HG02970 (cell line): Measurements from ENCODE around the gene TMEM238.

Experiments
- ATAC-seq: cut with Tn5 transposase; IDR thresholded peaks from one replicate; pipeline ENCODE4 v1.9.1; 2021; ENCODE audit warnings: mild to moderate bottlenecking, moderate library complexity, moderate number of reproducible peaks; ENCODE audit not compliant: unreplicated experiment, low FRiP score

TMEM238 gene

DNA sequence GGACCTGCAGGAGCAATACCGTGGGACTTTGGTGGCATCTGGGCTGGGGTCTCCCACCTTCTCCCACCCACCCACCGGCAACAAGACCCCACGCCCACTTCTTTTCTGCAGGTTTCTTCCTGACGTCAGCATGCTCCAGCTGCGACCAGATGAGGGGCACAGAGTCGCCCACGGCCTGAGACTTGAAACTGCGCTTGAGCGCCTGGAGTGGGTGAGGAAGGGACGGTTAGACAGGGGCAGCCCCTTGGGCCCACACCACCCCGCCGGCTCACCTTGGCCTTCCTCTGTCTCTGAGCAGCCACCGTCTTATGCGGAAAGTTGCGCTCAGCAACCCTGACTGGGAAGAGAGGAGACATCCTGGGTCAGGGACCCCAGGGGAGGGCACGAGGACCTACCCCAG lies 23.2 kb downstream of the TMEM238 start:
- no peak for ATAC-seq

DNA sequence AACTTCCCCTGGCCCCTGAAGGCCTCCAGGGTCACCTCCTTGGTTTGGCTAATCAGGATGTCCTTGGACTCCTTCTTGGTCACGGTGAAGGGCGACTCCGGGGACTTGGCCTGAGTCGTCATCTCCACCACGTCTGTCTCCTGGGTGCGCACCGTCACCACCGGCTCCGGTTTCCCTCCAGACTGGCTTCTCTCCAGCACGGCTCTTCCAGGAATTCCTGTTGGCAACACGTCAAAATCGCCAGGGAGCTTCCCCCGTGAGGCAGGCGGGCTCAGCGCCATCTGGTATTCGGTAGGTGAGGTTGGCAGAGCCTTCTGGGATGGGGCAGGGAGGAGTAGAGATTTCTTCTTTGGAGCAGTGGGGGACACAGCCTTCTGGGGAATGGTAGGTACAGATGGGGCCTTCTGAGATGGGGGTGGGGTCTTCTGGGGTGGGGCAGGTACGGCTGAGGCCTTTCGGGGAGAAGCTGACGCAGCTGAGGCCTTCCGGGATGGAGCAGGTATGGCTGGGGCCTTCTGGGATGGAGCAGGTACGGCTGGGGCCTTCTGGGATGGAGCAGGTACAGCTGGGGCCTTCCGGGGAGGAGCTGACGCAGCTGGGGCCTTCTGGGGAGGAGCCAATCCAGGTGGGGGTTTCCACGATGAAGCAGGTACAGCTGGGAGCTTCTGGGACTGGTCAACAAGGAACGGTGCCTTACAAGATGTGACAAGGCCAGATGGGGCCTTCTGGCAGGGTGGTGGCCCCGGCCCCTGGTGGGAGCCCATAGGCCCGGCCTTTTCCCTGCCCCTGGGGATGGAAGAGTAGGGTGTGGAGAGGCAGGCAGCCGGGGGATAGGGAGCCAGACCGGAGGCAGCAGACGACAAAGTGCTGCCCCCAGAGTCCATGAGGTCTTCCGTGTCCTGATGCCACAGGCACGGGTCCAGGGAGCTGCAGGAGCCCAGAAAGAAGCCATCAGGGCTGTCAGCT lies 24.9 kb downstream of the TMEM238 start:
- ATAC-seq, result no peak

DNA sequence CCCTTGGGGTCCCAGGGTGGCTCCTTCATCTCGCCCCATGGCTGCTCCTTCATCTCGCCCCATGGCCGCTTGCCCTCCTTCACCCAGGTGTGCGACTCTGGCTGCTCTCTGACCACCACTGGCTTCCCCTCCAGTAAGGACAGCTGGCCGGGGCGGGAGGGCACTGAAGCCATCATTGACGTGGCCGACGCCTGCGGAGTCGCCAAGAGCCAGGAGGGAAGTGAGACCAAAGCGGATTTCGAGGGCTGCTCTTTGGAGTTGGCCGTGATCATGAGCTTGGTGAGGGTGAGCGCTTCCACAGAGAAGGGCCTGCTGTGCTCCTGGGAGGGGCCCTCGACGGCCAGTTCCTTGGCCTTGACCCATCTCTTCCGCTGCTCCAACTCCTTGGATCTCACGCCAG lies 25.6 kb downstream of the TMEM238 start:
- no peak for ATAC-seq

DNA sequence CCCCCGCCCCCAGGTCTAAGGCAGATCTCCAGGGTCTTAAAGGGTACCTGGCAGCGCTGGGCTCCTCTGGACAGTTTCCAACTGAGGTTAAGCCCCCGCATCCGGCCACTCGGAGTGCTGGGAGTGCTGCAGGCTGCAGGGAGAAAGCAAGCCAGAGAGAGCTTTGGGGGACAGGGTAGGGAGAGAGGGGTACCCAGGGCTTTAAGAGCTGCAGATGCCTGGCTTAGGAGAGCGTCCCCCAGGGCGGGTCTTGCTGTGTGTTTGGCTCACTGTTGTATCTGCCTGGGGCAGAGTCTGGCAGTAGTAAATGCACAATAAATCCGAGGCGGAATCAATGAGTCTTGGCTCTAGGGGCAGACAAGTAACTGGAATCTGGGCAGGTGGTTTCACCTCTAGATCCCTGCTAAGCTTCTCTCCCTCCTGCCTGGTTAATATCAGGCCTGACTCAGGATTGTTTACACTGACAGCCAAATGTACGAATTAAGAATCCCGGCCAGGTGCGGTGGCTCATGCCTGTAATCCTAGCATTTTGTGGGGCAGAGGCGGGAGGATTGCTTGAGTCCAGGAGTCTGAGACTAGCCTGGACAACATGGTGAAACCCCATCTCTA lies 28.8 kb downstream of the TMEM238 start:
- no peak for ATAC-seq

DNA sequence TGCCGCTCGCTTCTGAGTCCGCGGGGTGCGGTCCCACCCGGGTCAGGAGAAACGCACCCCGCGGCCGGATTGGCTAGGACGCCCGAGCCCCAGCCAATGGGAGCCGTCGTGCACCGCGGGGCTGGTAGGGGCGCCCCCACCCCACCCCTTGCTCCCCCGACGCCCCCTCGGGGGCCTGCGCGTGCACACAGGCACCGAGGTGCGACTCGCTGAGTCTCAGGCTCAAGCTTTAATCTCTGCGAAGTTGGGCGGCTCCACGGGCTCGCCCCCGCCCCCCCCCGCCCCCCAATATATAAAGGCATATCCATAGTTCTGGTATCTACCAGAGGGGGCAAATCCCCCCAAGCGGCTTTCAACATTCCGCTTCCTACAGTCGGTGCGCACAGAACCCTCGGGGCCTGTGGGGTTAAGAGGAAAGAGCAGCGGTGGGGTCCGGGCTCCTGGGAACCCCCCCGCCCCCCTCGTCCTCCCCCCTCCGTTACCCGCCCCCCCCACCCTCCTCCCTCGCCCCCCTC lies 29.3 kb downstream of the TMEM238 start, which contains the start of gene COX6B2:
Gene COX6B2 (minus strand): TSS at position 22 of the 515 bp plus-strand sequence. CDS start 198 bp downstream, outside the sequence.
- ATAC-seq, result no peak

DNA sequence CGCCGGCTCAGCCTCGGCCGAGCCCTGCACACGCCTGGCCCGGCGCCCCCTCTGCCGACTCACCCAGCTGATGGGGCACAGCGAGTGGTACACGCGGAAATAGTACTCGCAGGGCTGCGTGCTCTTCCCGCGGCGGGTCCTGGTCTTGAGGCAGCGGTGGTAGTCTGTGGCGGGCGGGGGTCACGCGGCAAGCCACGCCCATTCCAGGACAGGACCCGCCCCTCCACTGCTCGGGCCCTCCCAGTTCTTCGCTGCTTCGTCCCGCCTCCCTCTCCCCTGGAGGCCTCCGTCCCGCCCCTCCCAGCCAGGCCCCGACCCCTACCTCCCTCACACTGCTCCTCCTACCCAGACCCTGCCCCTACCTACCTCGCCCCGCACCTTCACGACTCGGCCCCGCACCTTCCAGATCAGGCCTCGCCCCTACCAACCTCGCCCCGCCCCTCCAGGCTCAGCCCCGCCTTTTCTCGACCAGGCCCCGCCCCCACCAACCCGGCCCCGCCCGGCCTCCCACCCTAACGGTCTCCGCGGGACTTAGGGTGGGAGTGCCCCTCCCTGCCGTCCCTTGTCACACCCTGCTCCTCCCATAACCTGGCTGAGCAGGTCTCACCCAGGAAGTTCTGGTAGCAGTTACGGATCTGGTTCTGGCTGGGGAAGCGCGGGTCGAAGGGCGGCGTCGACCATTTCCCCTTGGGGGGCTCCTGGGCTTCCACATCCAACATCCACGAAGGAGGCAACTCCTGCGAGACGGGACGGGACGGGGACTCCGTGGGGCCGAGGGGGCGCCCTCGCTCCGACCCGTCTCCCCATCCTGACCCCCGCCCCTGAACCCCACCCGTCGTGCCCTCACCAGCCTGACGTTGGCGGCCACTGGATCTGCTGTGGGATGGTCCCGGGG lies 30.0 kb downstream of the TMEM238 start:
- ATAC-seq, result no peak

DNA sequence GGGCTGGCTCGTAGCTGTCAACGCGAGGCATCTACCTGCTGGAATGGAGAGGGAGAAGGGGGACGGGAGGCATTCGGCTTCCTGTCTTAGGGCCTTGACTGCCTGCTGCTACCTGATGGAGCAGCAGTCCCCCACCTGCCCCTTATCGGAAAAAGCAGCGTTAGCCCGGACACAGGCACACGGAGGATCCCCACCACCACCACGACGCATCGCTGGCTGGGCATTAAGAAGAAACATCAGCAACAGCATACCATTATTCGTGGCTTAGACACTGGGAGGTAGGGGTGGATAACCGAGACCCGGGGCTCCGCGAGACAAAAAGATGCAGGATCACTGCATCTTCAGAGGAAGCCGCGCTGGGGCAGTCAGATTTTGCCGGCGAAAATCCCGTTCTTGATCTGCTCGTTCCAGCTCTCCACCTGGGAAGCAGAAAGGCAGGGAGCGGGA lies 30.7 kb downstream of the TMEM238 start:
- ATAC-seq, result no peak

DNA sequence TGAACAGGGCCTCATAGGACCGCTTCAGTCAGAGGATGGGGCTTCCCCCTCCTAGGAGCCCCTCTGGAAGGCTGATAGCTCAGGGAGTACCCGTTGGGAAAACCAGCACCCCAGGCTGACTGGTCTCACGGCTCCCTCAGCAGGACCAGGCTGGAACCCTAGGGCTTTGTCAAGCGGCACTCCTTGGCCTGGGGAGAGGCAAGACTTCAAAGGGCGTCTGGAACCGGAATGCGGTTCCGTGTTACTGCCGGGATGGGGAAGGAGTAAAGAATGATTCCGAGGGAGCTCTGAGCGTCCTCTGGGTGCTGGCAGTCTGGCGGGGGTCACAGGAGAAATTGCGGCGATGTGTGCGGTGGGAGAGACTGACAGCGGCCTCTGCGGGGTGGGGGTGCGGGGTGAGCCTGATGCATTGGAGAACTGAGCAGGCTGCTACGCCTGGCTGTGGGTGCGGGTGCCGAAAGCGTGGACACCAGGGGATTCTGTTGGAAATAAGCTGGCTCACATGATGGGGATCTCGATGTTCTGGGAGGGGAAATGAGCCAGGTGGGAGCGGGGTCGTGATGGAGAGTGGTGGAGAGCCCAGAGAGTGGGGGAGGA lies 31.4 kb downstream of the TMEM238 start:
- no peak for ATAC-seq

DNA sequence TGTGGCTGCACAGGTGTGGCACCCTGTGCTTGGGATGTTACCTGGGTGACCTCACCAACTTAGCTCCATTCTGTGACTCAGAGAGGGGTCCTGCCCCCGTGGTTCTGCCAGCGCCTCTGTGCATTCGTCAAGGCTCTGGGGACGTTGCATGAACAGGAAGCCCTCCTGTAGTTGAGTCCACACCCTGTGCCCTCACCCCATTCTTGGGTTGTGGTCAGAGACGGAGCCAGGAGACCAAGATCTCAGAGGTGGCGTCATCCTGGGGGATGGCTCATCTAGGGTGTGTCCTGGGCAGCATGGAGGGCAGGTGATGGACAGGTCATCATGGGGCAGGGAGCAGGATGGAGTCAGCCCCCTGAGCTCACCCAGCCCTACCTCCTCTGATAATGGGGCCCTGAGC lies 32.1 kb downstream of the TMEM238 start:
- ATAC-seq, result no peak

DNA sequence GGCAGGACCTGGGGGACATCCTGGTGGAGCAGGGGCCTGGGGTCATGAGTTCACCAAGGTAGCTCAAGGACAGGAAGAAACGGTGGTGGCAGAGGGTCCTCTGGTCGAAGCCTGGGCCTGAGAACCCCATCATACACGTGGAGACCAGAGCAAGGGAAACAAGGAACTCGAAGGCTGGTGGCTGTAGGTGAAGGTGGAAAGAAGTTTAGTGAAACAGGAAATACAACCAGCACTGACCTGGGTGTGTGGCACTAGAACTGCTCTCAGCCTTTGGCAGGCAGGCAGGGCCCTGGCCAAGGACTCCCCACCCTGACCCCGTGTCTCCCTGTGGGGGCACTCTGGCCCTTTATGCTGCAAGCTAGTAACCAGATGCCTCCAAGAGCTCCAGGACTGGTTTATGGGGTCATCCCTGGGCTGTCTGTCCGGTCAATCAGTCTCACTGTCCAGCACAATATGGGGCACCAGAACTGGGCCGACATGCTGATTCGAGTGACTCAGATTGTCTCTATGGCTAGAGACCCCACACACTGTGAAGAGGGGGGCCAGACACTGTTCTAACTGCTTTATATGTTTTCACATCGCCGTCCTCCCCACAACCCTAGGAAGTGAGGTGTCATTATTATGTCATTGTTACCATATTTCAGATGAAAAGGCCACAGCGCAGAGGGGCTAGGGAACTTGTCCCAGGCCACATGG lies 33.3 kb downstream of the TMEM238 start:
- ATAC-seq, result no peak

DNA sequence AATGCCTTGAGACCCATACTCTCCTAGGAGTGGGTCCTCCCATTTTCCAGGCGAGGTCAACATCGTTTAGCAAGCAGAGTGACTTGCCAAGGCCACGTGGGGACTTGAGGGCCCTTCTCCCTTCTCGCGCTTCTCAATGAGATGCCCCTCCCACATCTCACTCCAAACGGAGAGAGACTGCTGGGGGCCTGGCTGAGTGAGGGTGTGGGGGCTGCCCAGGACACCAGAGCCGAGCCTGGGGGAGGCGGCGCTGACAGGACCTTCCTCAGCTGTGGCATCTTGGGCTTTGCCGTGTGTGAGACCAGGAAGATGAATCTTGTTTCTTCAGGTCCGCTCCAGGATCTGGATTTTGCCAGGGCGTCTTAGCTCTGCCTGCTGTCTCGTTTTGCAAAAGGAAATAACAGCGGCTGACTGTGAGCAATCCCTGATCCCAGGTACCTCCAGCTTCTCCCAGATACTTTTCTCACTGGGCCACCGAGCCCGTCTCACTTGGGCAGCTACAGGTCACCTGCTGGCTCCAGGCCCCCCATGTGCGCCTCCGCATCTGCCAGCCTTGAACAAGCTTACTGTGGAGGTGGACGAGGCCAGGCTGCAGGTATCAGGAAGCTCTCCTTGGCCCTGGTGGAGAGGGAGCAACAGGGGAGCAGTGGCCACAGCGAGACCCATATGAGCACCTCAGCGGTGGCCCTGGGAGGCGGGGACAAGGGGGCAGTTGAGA lies 35.6 kb downstream of the TMEM238 start:
- ATAC-seq, result no peak

DNA sequence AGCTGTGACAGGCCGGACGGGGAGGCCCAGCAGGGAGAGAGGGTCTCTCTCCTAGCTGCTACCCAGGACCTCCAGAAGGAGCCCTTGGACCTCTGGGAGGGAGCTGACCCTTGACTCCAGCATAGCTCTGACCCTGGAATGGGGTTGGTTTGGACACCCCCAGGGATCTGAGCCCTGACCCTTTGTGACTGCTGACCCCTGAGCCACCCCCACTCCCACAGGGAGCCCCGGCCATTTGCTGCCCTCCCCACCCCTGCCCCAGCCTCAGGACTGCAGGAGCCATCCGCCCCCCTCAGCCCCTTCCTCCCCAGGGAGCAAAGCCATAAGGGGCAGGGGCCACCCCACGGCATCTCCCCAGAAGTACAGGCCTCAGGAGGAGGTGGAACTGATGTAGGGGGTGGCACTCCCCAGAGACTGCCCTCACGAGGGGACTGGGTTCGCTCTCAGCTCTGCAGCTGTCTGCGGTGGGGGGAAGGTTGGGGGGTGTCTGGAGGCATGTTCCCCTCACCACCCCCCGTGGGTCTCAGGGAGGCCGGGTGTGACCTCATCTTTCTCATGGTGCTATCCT lies 36.6 kb downstream of the TMEM238 start:
- no peak for ATAC-seq

DNA sequence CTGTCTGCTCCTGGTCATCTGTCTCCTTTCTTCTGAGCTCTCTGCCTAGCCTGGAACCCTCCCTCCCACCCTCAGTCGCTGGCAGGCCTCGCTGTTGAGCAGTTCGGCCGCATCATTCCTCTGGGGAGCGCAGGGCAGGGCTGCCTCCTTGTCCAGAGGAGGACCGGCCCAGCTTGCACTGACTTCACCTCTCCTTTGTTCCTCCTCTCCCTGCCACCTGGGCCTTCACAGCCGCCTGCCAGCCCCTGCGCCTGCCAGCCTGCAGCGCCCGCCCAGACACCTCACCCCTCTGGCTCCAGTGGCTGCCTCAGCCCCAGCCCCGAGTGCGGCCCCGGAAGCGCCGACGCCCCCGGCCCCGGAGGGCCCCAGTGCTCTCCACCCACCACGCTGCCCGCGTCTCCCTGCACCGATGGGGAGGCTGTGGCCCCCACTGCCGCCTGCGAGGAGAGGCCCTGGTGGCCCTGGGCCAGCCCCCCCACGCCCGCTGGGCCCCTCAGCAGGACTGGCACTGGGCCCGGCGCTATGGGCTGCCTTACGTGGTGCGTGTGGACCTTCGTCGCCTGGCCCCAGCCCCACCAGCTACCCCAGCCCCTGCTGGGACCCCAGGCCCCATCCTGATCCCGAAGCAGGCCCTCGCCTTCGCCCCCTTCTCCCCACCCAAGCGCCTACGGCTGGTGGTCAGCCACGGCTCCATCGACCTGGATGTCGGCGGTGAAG lies 37.2 kb downstream of the TMEM238 start:
- no peak for ATAC-seq

DNA sequence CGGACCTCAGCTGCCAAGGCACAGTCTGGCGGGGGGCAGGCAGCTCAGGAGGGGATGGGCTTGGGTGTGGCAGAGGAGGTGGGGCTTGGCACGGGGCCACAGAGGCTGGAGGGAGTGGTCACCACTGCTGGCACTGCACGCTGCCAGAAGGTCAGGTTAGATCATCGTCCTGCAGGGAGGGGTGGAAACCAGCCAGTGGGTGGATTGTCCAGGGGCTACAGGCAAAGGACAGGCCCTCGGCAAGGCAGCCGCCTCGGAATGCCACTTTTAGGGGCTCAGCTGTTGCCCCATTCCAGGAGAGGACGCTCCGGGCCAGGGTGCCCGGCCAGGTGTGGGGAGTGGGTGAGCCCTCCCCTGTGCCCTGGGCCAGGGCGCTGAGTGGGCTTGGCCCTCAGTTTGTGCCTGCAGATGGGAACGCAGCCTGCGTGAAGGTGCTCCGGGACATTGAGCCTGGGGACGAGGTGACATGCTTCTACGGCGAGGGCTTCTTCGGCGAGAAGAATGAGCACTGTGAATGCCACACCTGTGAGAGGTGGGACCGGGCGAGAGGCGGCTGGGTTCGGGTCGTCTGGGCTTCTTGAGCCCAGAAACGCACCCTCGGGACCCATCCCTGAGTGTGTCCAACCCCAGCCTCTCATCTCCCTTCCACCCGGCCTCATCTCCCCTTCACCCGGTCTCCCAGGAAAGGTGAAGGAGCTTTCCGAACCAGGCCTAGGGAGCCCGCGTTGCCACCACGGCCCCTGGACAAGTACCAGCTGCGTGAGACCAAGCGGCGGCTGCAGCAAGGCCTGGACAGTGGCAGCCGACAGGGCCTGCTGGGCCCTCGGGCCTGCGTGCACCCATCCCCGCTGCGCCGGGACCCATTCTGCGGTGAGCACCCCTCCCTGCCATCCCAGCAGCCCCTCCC lies 38.0 kb downstream of the TMEM238 start:
- no peak for ATAC-seq

DNA sequence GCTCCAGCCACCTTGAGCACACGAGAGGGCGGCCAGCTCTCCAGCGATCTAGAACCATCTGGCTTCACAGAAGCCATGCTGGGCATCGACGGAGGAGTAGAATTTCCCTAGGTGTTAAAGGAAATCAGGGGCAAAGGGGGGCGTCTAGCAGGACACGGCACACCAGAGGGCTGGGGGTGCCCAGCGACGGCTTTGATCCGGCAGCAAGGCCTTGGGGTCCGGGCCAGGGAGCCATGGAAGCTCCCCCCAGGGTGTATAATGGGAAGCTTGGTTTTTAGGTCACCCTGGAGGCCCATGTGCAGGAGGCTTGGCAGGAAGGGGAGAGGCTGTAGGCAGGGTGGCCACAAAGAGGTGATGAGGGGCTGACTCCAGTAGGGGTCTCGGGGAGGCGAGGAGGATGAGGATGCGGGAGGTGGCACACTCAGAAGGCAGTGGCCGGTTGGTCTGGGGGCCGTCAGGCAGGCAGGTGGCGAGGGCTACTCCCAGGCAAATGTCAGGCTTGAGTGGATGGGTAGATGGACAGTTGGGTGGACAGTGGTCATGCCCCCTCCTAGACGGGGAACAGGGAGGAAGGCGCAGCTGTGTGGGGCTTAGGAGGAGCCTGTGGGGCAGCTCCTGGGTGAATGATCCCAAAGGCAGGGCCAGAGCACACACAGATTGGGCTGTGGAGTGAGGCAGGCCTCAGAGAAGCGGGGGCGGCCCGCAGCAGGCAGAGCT lies 38.8 kb downstream of the TMEM238 start:
- no peak for ATAC-seq

DNA sequence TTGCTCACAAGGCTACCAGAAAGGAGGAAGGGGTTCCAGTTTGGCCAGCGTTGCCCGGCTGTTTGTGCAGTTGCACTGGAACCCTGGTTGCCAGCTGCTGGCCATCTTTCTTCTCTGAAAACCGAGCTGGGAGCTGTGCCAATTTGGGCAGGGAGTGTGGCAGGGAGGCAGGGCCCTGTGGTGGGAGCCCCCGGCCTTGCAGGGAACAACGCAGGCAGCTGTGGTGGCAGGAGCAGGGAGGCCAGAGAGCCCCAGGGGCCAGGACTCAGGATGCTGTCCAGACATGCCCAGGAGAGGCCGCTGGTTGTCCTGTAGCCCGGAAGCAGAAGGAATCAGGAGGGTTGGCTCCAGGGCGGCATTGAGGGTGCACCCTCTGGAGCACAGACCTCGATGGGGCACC lies 39.6 kb downstream of the TMEM238 start:
- no peak for ATAC-seq
